ENCODE results near the gene PRMT3. TPM values are rescaled to one million over a fixed set of nuclear protein-coding genes. Genes with fewer than 3 reads are reported as not detected.

Gene PRMT3
- total RNA-seq, 3 donors from 2014 or later = 14.9 to 26.2 (median 18.4) TPM

DNA sequence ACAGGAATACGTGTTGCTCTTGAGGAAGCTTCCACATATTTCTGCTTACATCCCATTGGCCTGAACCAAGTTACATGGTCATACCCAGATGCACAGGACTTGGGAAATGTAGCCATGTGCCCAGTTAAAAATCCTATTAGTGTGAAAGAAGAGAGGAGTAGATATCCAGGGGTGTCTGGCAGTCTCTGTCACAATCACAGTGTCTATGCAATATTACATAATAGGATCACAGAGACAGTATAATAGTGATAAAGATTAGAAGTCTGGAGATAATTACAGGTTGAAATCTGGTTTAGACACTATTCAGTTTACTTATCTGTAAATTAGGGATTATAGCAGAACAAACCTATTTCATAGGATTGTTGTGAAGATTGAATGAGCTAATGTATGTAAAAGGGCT is 149.3 kb downstream of the PRMT3 start:
- no peak overlapping the region for H3K4me3 ChIP-seq
- intact Hi-C loops (cut with DNase I; ENCODE audit: low total_unique reads) = no loop called here
- peaks cover 0 to 4% of the 10 kb centered on the region in 2 donors for H3K27me3 ChIP-seq
- peaks cover 0 to 7% of the 10 kb centered on the region in 2 donors for H3K9me3 ChIP-seq
- no peaks in the 10 kb centered on the region for H3K36me3 ChIP-seq
- TF ChIP-seq POLR2AphosphoS5 (IDR thresholded peaks at IDR 0.05) = no peak
- TF ChIP-seq, protein P1, sequence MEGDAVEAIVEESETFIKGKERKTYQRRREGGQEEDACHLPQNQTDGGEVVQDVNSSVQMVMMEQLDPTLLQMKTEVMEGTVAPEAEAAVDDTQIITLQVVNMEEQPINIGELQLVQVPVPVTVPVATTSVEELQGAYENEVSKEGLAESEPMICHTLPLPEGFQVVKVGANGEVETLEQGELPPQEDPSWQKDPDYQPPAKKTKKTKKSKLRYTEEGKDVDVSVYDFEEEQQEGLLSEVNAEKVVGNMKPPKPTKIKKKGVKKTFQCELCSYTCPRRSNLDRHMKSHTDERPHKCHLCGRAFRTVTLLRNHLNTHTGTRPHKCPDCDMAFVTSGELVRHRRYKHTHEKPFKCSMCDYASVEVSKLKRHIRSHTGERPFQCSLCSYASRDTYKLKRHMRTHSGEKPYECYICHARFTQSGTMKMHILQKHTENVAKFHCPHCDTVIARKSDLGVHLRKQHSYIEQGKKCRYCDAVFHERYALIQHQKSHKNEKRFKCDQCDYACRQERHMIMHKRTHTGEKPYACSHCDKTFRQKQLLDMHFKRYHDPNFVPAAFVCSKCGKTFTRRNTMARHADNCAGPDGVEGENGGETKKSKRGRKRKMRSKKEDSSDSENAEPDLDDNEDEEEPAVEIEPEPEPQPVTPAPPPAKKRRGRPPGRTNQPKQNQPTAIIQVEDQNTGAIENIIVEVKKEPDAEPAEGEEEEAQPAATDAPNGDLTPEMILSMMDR (IDR thresholded peaks at IDR 0.05) = no peak
- no peak for TF ChIP-seq POLR2A (IDR thresholded peaks at IDR 0.05)
- no peak for DNase-seq (ENCODE audit: low spot score in 2 of 2)
- no peak overlapping the region for H3K27ac ChIP-seq
- no peaks in the 10 kb centered on the region for H3K4me1 ChIP-seq

DNA sequence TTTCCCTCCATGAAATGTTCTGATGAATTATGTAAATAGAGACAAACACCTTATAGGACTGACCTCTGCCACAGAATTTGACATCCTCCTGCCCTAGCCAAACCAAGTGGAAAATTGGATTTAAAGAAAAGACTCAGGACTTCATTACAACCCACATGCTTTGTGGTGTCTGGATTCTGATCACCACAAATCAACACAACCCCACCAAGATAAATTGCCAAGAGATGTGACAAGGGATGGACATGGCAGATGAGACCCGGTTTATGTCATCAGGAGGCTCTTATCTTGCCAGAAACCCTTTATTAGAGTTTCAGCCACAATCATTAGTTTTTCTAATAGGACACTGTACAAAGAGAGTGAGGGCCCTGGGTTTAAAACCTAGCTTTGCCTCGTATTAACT is 154.0 kb downstream of the PRMT3 start:
- Histone ChIP-seq H3K4me3 (no peak overlapping the region), H3K27ac (no peak overlapping the region), H3K27me3 (no peaks in the 10 kb centered on the region), H3K9me3 (peaks cover 0 to 7% of the 10 kb centered on the region in 2 donors), H3K36me3 (no peaks in the 10 kb centered on the region), H3K4me1 (no peaks in the 10 kb centered on the region)
- TF ChIP-seq, protein P1 (IDR thresholded peaks at IDR 0.05) = no peak
- TF ChIP-seq POLR2AphosphoS5 (IDR thresholded peaks at IDR 0.05) (no peak), POLR2A (IDR thresholded peaks at IDR 0.05) (no peak)
- no peak for DNase-seq (ENCODE audit: low spot score in 2 of 2)
- intact Hi-C loops (cut with DNase I; ENCODE audit: low total_unique reads) = no loop called here

DNA sequence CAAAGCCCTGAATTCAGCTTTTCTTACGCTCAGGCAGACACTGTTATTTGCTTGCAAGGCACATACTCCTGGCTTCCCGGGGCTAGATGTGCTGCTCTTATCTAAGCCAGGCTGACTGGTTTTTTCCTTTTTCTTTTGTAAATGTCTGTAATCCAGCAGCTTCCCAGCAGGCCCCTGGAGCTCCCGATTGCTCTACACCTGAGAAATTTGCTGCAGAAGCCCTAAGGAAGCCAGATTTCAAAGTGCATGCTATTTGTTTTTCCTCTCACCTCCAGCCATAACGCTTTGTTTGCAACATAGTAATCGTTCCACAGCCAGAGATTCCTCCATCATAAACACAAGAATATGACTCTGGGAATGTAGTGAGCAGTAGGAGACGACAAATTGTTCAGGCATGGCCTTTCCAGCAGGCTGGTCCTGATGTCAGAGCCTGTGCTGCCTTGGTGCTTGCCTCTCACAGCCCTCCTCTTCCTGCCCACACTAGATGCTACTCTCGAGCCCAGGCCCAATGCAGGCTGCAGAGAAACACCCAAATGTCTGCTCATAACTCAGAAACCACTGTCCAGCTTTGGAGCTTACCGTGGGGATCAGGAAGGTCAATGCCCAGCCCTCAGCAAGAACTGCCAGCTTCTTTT is 157.2 kb downstream of the PRMT3 start:
- Histone ChIP-seq H3K27me3 (no peaks in the 10 kb centered on the region), H3K4me1 (no peaks in the 10 kb centered on the region), H3K27ac (no peak overlapping the region), H3K4me3 (no peak overlapping the region), H3K36me3 (no peaks in the 10 kb centered on the region), H3K9me3 (no peaks in the 10 kb centered on the region)
- TF ChIP-seq, protein P1 (IDR thresholded peaks at IDR 0.05) = no peak
- TF ChIP-seq POLR2AphosphoS5 (IDR thresholded peaks at IDR 0.05) = no peak
- no peak for TF ChIP-seq POLR2A (IDR thresholded peaks at IDR 0.05)
- no peak for DNase-seq (ENCODE audit: low spot score in 2 of 2)
- intact Hi-C loops (cut with DNase I; ENCODE audit: low total_unique reads) = no loop called here

DNA sequence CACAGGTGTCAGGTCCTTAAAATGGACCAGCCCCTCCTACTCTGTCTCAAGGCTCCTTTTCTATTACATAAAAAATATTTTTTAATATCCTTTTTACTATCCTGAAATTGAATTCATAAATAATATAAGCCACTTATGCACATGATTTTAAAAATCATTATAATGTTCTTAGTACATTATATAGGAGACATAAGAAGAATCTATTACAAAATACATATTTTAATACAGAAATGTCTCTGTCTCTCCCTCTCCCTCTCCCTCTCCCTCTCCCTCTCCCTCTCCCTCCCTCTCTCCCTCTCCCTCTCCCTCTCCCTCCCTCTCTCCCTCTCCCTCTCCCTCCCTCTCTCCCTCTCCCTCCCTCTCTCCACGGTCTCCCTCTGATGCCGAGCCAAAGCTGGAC is 159.9 kb downstream of the PRMT3 start:
- H3K4me3 ChIP-seq = no peak overlapping the region
- no peaks in the 10 kb centered on the region for H3K36me3 ChIP-seq
- no peak overlapping the region for H3K27ac ChIP-seq
- no peaks in the 10 kb centered on the region for H3K4me1 ChIP-seq
- DNase-seq (ENCODE audit: low spot score in 2 of 2) = no peak
- H3K27me3 ChIP-seq = no peaks in the 10 kb centered on the region
- intact Hi-C loops (cut with DNase I; ENCODE audit: low total_unique reads) = no loop called here
- TF ChIP-seq POLR2A (IDR thresholded peaks at IDR 0.05) (no peak), POLR2AphosphoS5 (IDR thresholded peaks at IDR 0.05) (no peak)
- TF ChIP-seq, protein P1 (IDR thresholded peaks at IDR 0.05) = no peak
- no peaks in the 10 kb centered on the region for H3K9me3 ChIP-seq

DNA sequence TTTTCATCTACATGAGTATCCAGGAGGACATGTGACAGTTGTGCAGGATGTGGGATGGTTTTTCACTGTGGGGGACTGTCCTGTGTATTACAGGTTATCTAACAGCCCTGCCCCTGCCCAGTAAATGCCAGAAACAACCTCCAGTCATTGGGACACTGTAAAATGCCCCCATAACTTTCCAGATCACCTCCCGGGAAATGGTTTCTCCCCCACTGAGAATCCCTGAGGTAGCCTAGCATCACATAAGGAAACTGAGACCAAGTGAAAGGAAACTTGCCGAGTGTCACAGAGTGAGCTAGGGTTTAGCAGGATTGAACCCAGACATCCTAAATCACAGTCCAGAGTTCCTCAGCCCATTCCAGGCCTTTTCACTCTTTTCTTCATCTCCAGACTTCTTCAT is 163.6 kb downstream of the PRMT3 start:
- H3K9me3 ChIP-seq = peaks cover 0 to 6% of the 10 kb centered on the region in 2 donors
- no peak overlapping the region for H3K4me3 ChIP-seq
- H3K4me1 ChIP-seq = no peaks in the 10 kb centered on the region
- no peak overlapping the region for H3K27ac ChIP-seq
- no peaks in the 10 kb centered on the region for H3K36me3 ChIP-seq
- H3K27me3 ChIP-seq = no peaks in the 10 kb centered on the region
- TF ChIP-seq POLR2A (IDR thresholded peaks at IDR 0.05) (no peak), POLR2AphosphoS5 (IDR thresholded peaks at IDR 0.05) (no peak)
- TF ChIP-seq, protein P1 (IDR thresholded peaks at IDR 0.05) = no peak
- no peak for DNase-seq (ENCODE audit: low spot score in 2 of 2)
- intact Hi-C loops (cut with DNase I; ENCODE audit: low total_unique reads) = no loop called here

Measured in breast epithelium (tissue), 4 donors.